Measurements from ENCODE around the gene NEURL4.
"Not testable (repeated sequence)": the region's sequence is repeated elsewhere in the genome, so short reads cannot be mapped to it uniquely, and the experiment has no call there.

NEURL4 gene

GRCh38 chr17:7348478-7349242 lies 19.5 kb upstream of the NEURL4 start:
- in situ Hi-C loops (cut with MboI; ENCODE audit: low pct_unique_long_range_greater_than_20kb, low sequenced_read_pairs) = loop anchor here (25.0 kb wide), 1 partner anchor 311 kb away; the partner anchor contains the start of genes SLC16A11 and SLC16A13
- no peak for DNase-seq

GRCh38 chr17:7347630-7348477 lies 18.7 kb upstream of the NEURL4 start:
- no peak for DNase-seq
- in situ Hi-C loops (cut with MboI; ENCODE audit: low pct_unique_long_range_greater_than_20kb, low sequenced_read_pairs) = loop anchor here (25.0 kb wide), 1 partner anchor 311 kb away; the partner anchor contains the start of genes SLC16A11 and SLC16A13

GRCh38 chr17:7346761-7347614 lies 17.9 kb upstream of the NEURL4 start:
- in situ Hi-C loops (cut with MboI; ENCODE audit: low pct_unique_long_range_greater_than_20kb, low sequenced_read_pairs) = loop anchor here (25.0 kb wide), 1 partner anchor 310 kb away; the partner anchor contains the start of genes SLC16A11 and SLC16A13

DNA sequence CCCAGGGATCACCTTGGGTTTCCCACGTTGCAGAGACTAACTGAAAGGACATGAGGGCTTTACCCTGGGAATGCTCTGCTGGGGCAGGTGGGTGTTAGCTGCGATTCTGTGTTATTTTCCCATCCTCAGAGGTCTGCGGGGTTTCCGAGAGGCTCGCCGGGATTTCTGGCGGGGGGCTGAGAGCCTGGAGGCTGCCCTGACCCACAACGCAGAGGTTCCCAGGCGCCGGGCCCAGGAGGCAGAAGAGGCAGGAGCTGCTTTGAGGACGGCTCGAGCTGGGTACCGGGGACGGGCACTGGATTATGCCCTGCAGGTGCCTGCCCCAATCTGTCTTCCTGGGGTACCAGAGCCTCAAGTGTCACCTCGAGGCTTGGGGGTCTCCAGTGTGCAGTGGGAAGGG lies 14.1 kb upstream of the NEURL4 start:
- in situ Hi-C loops (cut with MboI; ENCODE audit: low pct_unique_long_range_greater_than_20kb, low sequenced_read_pairs) = loop anchor here (25.0 kb wide), 1 partner anchor 306 kb away; the partner anchor contains the start of genes SLC16A11 and SLC16A13
- DNase-seq = no peak

More at GRCh38 chr17:7346761-7347614, 17.9 kb upstream of the NEURL4 start:
- no peak for DNase-seq

DNA sequence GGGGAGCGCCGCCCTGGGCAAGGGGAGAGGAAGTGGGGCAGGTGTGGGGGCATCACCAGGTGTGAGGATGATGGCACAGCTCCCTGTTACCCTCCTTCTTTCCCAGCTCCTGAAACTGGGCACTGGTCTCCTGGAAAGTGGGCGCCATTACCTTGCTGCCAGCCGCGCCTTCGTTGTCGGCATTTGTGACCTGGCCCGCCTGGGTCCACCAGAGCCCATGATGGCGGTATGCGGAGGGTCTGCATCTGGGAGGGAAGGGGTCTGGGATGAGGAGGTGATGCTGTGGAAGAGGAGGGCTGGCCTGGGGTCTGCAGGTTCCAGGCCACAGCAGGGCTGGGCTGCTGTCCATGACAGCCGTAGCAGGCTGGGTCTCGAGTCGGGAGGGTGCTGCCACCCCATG lies 12.7 kb upstream of the NEURL4 start:
- in situ Hi-C loops (cut with MboI; ENCODE audit: low pct_unique_long_range_greater_than_20kb, low sequenced_read_pairs) = loop anchor here (25.0 kb wide), 1 partner anchor 305 kb away; the partner anchor contains the start of genes SLC16A11 and SLC16A13

GRCh38 chr17:7340179-7340578 lies 11.0 kb upstream of the NEURL4 start:
- in situ Hi-C loops (cut with MboI; ENCODE audit: low pct_unique_long_range_greater_than_20kb, low sequenced_read_pairs) = loop anchor here (25.0 kb wide), 1 partner anchor 303 kb away; the partner anchor contains the start of genes SLC16A11 and SLC16A13
- DNase-seq = no peak

More for the DNA sequence above, 12.7 kb upstream of the NEURL4 start:
- DNase-seq = no peak

GRCh38 chr17:7337600-7337999 lies 8.5 kb upstream of the NEURL4 start:
- peak; percentile 17 for DNase-seq
- in situ Hi-C loops (cut with MboI; ENCODE audit: low pct_unique_long_range_greater_than_20kb, low sequenced_read_pairs) = loop anchor here (25.0 kb wide), 1 partner anchor 300 kb away; the partner anchor contains the start of genes SLC16A11 and SLC16A13

- in situ Hi-C loops (cut with MboI; ENCODE audit: low pct_unique_long_range_greater_than_20kb, low sequenced_read_pairs) = loop anchor here (25.0 kb wide), 1 partner anchor 299 kb away; the partner anchor contains the start of genes SLC16A11 and SLC16A13
- DNase-seq = peak; percentile 69
Observed at GRCh38 chr17:7336240-7337175, 7.4 kb upstream of the NEURL4 start, which contains the start of gene ACAP1. TSS of gene ACAP1 (plus strand) at chr17:7336529. CDS start at chr17:7336735, 206 bp downstream.

- in situ Hi-C loops (cut with MboI; ENCODE audit: low pct_unique_long_range_greater_than_20kb, low sequenced_read_pairs) = loop anchor here (25.0 kb wide), 1 partner anchor 298 kb away; the partner anchor contains the start of genes SLC16A11 and SLC16A13
- not testable (repeated sequence) for DNase-seq
Observed at GRCh38 chr17:7335765-7336164, 6.6 kb upstream of the NEURL4 start.

- in situ Hi-C loops (cut with MboI; ENCODE audit: low pct_unique_long_range_greater_than_20kb, low sequenced_read_pairs) = loop anchor here (25.0 kb wide), 1 partner anchor 298 kb away; the partner anchor contains the start of genes SLC16A11 and SLC16A13
- no peak for DNase-seq
Observed at GRCh38 chr17:7334938-7335538, 5.9 kb upstream of the NEURL4 start.

GRCh38 chr17:7332600-7333069 lies 3.5 kb upstream of the NEURL4 start:
- in situ Hi-C loops (cut with MboI; ENCODE audit: low pct_unique_long_range_greater_than_20kb, low sequenced_read_pairs) = loop anchor here (25.0 kb wide), 1 partner anchor 295 kb away; the partner anchor contains the start of genes SLC16A11 and SLC16A13

DNA sequence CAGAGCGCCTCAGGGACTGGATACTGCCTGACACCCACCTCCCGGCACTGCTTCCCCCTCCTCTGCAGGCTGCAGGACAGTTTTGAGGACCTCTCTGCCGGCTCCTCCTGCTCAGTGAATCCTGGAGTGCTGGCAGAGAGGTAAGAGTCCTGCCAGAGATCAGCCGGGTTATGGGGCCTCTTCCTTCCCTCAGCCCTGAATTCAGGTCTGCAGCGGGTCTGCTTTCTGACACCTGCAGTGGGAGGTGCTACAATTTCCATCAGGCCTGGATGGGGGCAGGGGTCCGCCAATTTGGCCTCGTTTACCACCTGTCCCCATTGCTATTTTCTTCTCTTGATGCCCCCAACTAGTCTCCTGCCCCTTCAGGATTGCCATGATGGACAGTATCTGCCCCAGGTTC lies 3.0 kb upstream of the NEURL4 start:
- no peak for DNase-seq
- in situ Hi-C loops (cut with MboI; ENCODE audit: low pct_unique_long_range_greater_than_20kb, low sequenced_read_pairs) = loop anchor here (25.0 kb wide), 1 partner anchor 295 kb away; the partner anchor contains the start of genes SLC16A11 and SLC16A13

More at GRCh38 chr17:7332600-7333069, 3.5 kb upstream of the NEURL4 start:
- not testable (repeated sequence) for DNase-seq

DNA sequence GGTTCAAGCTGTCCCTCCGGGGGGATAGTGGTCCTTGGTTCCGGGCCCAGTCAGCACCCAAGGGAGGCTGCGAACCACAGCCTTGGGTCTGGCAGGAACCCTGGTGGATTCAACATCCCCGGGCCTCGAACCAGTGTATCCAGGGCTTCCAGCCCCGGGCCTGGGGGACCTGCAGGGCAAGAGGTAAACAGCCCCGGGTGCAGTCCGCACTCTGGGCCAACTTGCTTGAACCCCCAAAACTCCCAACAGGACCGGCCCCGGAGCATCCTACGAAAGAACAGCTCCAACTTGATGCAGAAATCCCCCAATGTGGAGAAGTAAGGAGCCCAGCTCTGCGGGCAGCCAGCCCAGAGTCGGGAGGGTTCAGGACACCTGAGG lies 1.5 kb upstream of the NEURL4 start:
- in situ Hi-C loops (cut with MboI; ENCODE audit: low pct_unique_long_range_greater_than_20kb, low sequenced_read_pairs) = loop anchor here (25.0 kb wide), 1 partner anchor 293 kb away; the partner anchor contains the start of genes SLC16A11 and SLC16A13
- DNase-seq = no peak

DNA sequence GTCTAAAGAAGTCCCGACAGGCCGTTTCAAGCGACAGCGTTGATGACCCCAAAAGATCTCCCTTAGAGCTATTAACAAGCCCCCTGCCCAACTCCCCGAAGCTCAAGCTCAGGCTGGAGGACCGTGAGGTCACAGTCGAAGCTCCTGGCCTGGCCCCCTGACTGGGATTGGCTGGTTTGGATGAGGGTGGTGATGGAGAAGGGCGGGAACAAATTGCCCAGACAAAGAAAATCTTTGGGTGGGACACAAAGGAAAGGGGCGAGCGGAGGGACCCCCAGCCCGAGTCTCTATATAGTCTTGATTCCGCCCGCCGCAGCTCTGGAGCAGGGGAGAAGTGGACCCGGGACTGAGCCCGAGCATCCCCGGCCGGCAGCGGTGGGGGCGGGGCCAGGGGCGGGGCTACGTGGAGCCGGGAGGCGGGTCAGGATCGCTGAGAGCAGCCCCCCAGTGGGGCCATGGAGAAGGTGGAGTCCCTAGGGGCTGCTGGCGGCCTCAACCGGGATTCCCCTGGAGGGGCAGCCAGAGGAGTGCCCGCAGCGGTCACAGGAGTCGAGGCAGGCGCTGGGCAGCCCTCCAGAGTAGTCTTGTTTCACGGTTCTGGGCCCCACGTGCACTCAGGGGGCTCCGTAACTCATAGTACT lies 982 bp upstream of the NEURL4 start:
- in situ Hi-C loops (cut with MboI; ENCODE audit: low pct_unique_long_range_greater_than_20kb, low sequenced_read_pairs) = loop anchor here (25.0 kb wide), 1 partner anchor 293 kb away; the partner anchor contains the start of genes SLC16A11 and SLC16A13
- DNase-seq = no peak

DNA sequence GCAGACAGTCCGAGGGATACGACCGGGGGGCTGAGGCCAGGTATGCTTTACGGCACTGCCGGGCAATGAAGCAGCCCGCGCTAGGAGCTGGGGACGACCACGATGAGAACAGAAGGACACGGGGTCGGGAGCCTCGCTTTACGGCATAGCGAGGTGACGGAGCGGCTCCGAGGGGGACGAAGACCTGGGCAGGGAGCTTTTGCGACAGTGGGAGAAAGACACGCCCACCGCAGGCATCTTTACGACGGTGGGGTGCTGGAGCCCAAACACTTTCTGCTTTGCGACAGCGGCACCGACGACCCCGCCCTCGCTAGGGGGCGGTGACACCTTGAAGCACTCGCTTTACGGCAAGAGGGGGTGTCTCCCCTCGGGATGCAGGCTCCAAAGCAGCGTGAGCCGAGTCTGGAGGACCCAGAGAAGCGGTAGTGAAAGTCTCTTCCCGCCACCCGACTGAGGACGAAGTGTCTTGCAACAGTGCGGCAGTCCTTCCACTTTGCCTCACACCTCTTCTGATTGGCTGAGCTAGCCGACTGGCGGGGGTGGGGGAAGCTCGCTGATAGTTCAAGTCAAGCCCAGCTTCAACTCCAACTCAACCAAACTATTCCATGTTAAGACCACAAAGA lies 350 bp upstream of the NEURL4 start:
- in situ Hi-C loops (cut with MboI; ENCODE audit: low pct_unique_long_range_greater_than_20kb, low sequenced_read_pairs) = loop anchor here (25.0 kb wide), 1 partner anchor 292 kb away; the partner anchor contains the start of genes SLC16A11 and SLC16A13
- DNase-seq = peak; percentile 99

All from KBM-7 (cell line).